ENCODE data around the gene TRIM8. TPM values are rescaled to one million over a fixed set of nuclear protein-coding genes. Genes with fewer than 3 reads are reported as not detected.

Gene TRIM8
- total RNA-seq, 2 experiments from 2014 or later, result 18.8 to 20.0 TPM

DNA sequence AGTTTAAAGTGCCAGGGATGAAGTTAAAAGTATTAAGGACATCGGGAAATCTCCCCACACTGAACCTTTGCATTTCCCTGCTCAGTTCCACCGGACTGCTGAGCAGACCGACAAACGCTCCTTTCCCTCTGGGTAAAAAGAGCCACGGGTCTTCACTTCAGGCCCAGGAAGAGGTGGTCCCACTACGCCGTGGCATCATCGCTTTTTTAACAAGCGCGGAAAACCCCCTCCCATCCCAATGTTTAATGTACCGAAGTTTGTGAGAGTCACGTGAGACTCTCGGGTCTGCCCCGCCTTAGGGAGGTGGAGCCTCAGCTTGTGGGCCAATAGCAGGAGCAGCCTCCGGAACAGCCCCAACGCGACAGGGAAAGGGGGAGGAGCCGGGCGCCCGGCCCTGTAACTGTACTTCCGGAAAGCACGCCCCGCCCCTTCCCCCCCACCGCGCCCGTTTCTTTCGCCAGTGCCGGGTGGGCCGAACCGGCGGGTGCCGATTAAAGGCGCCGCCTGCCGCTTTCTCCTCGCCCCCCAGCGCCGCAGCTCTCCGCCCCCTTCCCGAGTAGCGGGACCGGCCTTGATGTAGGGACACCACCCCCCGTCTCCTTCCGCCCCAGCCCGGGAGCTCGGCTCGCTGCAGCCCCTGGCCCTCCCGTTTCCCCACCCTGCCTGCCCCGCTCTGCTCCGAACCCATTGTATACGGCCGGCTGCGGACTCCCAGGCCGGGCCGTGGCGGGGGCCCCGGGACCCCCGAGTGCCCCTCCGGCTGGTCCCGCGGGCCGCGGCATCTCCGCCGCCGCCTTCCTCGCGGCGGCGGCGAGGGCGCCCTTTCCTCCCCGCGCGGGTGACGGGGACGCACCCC is 2.2 kb upstream of the TRIM8 start:
- H3K27me3 Mint-ChIP-seq (ENCODE audit: low read depth), result no peaks in the 10 kb centered on the region
- no peaks in the 10 kb centered on the region for H3K9me3 Mint-ChIP-seq
- peak overlapping the region; percentile 88 for H3K27ac Mint-ChIP-seq
- intact Hi-C loops (cut with micrococcal nuclease), result loop anchor here (1.0 to 10.0 kb wide), 12 partner anchors 9 to 1287 kb away; partner anchors contain the start of genes ARL3, BTRC, CNNM2 and CUEDC2
- CTCF ChIA-PET, result interaction anchor here (0.6 to 1.1 kb wide), 3 partner anchors 10 to 801 kb away, joined by 3 read pairs; no protein-coding TSS in a partner anchor
- H3K4me3 Mint-ChIP-seq, result peak overlapping the region; percentile 83
- DNase-seq, result peak; percentile 99
- H3K36me3 Mint-ChIP-seq (ENCODE audit: low read depth), result peaks cover 3% of the 10 kb centered on the region
- H3K4me1 Mint-ChIP-seq (ENCODE audit: low read depth), result peaks cover 18% of the 10 kb centered on the region

DNA sequence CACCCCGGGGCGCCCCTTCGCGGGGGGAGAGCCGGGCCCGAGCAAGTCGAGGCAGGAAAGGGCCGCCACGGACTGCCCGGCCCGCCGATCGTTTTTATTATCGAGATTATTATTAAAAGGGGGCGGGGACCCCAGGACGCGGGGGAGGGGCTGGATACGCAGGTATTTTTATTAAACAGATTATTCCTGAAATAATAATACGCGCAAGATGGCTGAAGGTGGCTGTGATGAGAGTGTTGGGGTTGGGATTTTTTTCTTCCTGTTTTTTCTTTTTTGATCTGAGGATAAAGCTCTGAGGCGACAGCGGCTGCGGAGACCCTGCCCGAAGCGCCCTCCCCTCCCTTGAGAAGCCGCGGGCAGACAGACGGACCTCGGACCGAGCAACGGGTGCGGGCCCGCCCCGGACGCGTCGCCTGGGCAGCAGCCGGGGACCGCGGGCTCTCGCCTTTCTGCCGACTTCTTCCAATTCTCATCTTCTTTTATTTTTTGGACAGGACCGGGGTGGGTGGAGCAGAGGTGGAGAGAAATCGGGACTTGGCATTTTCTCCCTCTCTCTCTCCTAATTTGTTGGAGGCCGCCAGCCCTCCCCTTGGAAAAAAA is 1.4 kb upstream of the TRIM8 start:
- no peaks in the 10 kb centered on the region for H3K9me3 Mint-ChIP-seq
- CTCF ChIA-PET, result interaction anchor here (0.6 to 1.1 kb wide), 2 partner anchors 11 to 801 kb away, joined by 3 read pairs; no protein-coding TSS in a partner anchor
- peak overlapping the region; percentile 93 for H3K27ac Mint-ChIP-seq
- peak; percentile 47 for DNase-seq
- H3K36me3 Mint-ChIP-seq (ENCODE audit: low read depth), result peaks cover 3% of the 10 kb centered on the region
- no peaks in the 10 kb centered on the region for H3K27me3 Mint-ChIP-seq (ENCODE audit: low read depth)
- intact Hi-C loops (cut with micrococcal nuclease), result loop anchor here (1.0 to 10.0 kb wide), 12 partner anchors 10 to 1288 kb away; partner anchors contain the start of genes ARL3, BTRC, CNNM2 and CUEDC2
- peak overlapping the region; percentile 83 for H3K4me3 Mint-ChIP-seq
- H3K4me1 Mint-ChIP-seq (ENCODE audit: low read depth), result peaks cover 25% of the 10 kb centered on the region

DNA sequence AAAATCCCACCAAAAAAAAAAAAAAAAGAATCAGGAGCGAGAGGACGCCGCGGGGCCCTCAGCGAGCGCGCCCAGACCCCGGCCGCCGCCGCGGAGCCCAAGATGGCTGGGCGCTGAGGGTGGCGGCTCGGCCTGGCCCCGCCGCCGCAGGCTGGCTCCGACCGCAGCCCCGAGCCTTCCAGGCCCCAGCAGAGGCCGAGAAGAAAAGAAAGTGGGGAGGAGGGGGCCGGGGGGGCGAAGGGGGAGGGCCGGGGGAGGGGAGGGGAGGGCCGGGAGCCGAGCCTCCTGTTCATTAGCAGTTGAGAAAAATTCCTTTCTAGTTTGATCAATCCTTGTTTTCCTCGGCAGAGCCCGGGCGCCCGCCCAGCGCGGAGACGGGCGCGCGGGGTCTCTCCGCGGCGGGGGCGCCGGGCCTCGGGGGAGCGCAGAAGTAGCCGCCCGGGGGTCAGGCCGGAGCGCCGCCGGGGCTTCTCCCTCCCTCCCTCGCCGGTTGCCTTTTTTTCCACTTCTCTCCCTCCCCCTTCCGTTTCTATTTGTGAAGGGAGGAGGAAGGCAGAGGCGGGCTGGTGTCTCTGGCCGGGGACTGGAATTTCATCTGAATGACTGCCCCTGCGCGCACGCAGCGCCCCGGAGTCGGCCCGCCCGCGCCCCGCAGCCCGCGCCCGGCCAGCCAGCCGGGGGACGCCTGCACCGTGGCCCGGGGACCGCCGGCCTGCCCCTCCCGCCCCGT is 778 bp upstream of the TRIM8 start:
- Mint-ChIP-seq H3K36me3 (ENCODE audit: low read depth) (peaks cover 3% of the 10 kb centered on the region), H3K9me3 (no peaks in the 10 kb centered on the region), H3K27ac (peak overlapping the region; percentile 93), H3K4me3 (peak overlapping the region; percentile 83), H3K4me1 (ENCODE audit: low read depth) (peaks cover 32% of the 10 kb centered on the region), H3K27me3 (ENCODE audit: low read depth) (no peaks in the 10 kb centered on the region)
- intact Hi-C loops (cut with micrococcal nuclease), result loop anchor here (2.0 to 10.0 kb wide), 5 partner anchors 159 to 1289 kb away; partner anchors contain the start of genes BTRC, CUEDC2, NT5C2 and TAF5
- CTCF ChIA-PET, result interaction anchor here (1.4 to 2.0 kb wide), 4 partner anchors 8 to 70 kb away, joined by 5 to 15 read pairs (median 5); partner anchors contain the start of genes ARL3 and SFXN2
- DNase-seq, result peak; percentile 46

DNA sequence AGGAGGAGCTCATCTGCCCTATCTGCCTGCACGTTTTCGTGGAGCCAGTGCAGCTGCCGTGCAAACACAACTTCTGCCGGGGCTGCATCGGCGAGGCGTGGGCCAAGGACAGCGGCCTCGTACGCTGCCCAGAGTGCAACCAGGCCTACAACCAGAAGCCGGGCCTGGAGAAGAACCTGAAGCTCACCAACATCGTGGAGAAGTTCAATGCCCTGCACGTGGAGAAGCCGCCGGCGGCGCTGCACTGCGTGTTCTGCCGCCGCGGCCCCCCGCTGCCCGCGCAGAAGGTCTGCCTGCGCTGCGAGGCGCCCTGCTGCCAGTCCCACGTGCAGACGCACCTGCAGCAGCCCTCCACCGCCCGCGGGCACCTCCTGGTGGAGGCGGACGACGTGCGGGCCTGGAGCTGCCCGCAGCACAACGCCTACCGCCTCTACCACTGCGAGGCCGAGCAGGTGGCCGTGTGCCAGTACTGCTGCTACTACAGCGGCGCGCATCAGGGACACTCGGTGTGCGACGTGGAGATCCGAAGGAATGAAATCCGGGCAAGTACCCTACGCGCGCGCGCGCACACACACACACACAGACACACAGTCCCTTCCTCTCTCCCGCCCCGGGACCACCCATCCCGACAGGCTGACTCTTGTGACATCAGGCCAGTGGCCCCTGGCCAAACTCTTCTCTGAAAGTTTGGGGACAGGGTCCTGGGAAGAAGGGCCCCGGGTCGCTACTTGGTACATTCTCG is 538 bp downstream of the TRIM8 start:
- H3K36me3 Mint-ChIP-seq (ENCODE audit: low read depth), result peaks cover 5% of the 10 kb centered on the region

DNA sequence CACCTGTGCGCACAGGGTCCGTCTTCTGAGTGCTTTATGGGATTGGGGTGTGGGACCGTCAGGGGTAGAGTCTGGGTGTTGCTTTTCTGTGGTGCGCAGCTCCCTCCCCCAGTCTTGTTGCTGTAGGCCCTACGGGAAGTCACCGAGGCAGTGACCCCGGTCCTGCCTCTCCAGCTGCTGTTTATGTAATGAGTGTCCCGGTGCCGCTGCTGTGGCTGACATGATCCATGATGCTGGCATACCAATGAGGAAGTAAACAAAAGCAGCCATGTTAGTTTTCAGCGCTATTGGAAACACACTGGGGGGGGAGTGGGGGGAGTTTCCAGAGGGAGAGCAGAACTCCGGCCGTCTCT is 1.1 kb downstream of the TRIM8 start:
- Mint-ChIP-seq H3K4me1 (ENCODE audit: low read depth) (peaks cover 46% of the 10 kb centered on the region), H3K4me3 (peak overlapping the region; percentile 96), H3K9me3 (no peaks in the 10 kb centered on the region), H3K27ac (peak overlapping the region; percentile 97), H3K36me3 (ENCODE audit: low read depth) (peaks cover 5% of the 10 kb centered on the region), H3K27me3 (ENCODE audit: low read depth) (no peaks in the 10 kb centered on the region)
- CTCF ChIA-PET, result interaction anchor here (0.7 to 3.0 kb wide), 6 partner anchors 10 to 68 kb away, joined by 3 to 15 read pairs (median 6); partner anchors contain the start of genes ARL3 and SFXN2
- intact Hi-C loops (cut with micrococcal nuclease), result loop anchor here (1.0 to 10.0 kb wide), 7 partner anchors 30 to 1291 kb away; partner anchors contain the start of genes BTRC, C10orf95, NT5C2 and TAF5
- DNase-seq, result peak; percentile 69

More for the DNA sequence above, 538 bp downstream of the TRIM8 start:
- Mint-ChIP-seq H3K9me3 (no peaks in the 10 kb centered on the region), H3K27me3 (ENCODE audit: low read depth) (no peaks in the 10 kb centered on the region), H3K27ac (peak overlapping the region; percentile 97), H3K4me3 (peak overlapping the region; percentile 96), H3K4me1 (ENCODE audit: low read depth) (peaks cover 43% of the 10 kb centered on the region)
- intact Hi-C loops (cut with micrococcal nuclease), result loop anchor here (1.0 to 10.0 kb wide), 7 partner anchors 30 to 1290 kb away; partner anchors contain the start of genes BTRC, C10orf95, NT5C2 and TAF5
- peak; percentile 87 for DNase-seq
- CTCF ChIA-PET, result interaction anchor here (0.7 to 3.0 kb wide), 10 partner anchors 9 to 69 kb away, joined by 3 to 15 read pairs (median 5); partner anchors contain the start of genes ARL3 and SFXN2

DNA sequence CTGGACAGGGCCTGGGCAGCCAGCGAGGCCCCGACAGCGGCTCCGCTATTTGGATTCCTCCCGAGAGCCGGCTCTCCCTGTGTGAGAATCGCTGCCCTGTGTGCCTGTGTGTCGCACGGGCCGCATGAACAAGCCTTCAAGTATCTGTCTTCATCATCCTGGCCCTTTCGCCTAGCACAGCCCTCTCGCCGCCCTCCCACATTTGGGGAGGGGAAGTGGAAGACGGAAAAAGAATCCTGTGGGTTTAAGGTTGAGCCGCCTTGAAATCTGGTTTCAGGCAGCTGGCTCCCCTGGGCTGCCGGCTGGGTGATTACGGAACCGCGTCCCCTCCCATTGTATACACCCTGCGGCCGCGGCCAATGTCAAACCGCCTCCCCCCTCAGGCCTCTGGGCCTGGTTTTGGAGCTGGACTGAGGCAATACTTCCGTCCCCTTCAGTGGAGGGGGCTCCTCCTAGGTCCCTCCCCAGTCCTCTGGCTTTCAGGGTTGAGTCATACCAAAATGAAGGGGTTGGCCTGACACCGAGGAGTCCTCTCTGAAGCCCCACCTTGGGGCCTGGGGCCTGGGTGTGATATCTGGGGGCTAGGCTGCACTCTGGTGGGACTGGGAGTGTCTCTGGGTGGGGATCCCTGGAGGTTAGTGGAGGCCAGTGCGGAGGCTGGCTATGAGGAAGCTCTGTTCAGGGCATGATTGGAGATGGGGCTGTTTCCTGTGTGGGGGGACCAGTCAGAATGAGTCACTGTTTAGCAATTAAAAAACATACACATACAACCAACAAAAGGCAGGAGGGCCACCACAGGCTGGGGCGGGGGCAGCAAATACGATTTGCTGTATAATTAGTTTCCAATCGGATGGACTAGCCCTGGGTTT is 1.7 kb downstream of the TRIM8 start:
- Mint-ChIP-seq H3K4me1 (ENCODE audit: low read depth) (peaks cover 52% of the 10 kb centered on the region), H3K9me3 (no peaks in the 10 kb centered on the region), H3K27ac (peak overlapping the region; percentile 97), H3K36me3 (ENCODE audit: low read depth) (peaks cover 5% of the 10 kb centered on the region), H3K4me3 (peak overlapping the region; percentile 96), H3K27me3 (ENCODE audit: low read depth) (no peaks in the 10 kb centered on the region)
- DNase-seq, result peak; percentile 84
- intact Hi-C loops (cut with micrococcal nuclease), result loop anchor here (1.0 to 10.0 kb wide), 13 partner anchors 15 to 1291 kb away; partner anchors contain the start of genes ACTR1A, ARL3, BTRC and C10orf95
- CTCF ChIA-PET, result interaction anchor here (0.7 to 3.0 kb wide), 6 partner anchors 9 to 31 kb away, joined by 3 to 10 read pairs (median 4); no protein-coding TSS in a partner anchor

DNA sequence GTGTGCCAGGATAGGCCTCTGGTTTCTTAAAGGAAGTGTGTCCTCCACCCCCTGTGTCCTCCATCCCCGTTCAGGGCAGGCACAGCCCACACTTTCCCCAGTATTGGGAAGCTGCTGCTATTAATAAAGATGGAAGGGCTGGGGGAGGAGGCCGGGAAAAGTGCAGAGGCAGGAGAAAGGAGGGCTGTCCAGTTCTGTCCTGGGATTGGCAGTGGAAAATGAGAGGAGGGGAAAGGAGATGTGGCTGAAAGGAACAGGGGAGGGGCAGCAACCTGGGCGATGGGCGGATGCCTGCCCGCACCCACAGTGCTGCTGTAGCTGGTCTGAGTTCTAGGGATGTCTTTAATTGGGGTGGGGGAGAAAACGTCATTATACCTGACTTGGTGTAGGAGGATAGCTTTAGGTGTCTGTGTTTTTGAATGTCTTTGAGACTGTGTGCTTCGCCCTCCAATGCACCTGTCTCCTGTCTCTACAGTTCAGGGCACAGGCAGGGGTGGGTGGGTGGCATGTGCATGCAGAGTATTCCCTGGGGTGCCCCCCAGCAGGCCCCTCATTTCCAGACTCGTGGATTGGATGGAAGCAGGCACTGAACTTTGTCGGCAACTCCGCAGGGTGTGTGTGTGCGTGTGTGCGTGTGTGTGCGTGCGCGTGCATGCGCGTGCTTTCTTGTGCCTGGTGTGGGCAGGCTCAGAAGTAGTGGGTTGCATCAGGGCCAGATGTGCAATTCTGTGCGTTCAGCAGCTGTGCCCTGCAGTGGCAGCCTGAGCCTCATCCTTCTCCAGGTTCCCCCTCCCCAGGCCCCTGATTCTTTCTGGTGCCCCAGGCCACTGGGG is 2.5 kb downstream of the TRIM8 start:
- Mint-ChIP-seq H3K36me3 (ENCODE audit: low read depth) (peaks cover 5% of the 10 kb centered on the region), H3K4me1 (ENCODE audit: low read depth) (peaks cover 55% of the 10 kb centered on the region), H3K9me3 (no peaks in the 10 kb centered on the region)

DNA sequence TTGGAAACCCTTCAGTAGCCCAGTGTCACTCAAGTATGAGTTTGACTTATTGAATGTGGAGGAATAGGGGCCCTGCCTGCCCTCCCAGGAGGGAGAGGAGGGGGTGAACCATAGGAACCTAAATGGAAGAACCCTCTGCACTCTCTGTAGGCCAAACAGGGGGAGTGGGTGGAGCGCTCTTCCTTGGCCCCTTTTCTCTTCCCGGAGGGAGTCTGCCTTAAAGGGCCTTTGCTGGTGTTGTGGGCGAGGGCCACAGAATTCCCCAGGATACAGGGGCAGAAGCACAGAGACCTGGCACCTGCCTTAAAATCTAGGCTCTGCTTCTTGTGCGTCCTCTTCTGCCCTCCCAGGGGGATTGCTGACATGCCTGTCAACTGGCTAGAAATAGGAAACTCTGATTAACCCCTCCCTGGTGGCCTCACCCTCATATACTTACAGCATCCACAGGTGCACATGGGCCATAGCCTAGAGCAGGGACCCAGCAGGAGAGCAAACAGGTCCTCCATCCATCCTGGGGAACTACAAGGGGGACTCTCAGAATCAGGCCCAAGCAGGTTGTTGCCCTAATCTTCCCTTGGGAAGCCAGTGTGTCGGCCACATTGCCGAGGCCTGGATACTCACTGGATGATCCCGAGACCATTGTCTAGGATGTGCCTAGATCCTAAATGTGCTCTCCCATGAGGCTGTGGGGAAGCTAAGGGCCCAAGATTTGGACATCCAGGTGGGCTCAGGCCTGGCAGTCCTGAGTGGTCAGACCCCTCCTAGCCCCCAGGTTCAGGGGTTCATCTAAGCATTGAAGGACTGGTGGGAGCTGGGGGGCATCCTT is 3.4 kb downstream of the TRIM8 start:
- Mint-ChIP-seq H3K9me3 (no peaks in the 10 kb centered on the region), H3K27ac (peak overlapping the region; percentile 22), H3K36me3 (ENCODE audit: low read depth) (peaks cover 5% of the 10 kb centered on the region), H3K4me1 (ENCODE audit: low read depth) (peaks cover 62% of the 10 kb centered on the region), H3K27me3 (ENCODE audit: low read depth) (no peaks in the 10 kb centered on the region), H3K4me3 (peak overlapping the region; percentile 96)
- intact Hi-C loops (cut with micrococcal nuclease), result loop anchor here (5.0 to 10.0 kb wide), 5 partner anchors 195 to 1293 kb away; partner anchors contain the start of genes BTRC, C10orf95, NT5C2 and TAF5
- DNase-seq, result no peak
- CTCF ChIA-PET, result interaction anchor here (0.6 to 1.3 kb wide), 2 partner anchors 14 to 254 kb away, joined by 3 to 4 read pairs; no protein-coding TSS in a partner anchor

More for the DNA sequence above, 2.5 kb downstream of the TRIM8 start:
- no peaks in the 10 kb centered on the region for H3K27me3 Mint-ChIP-seq (ENCODE audit: low read depth)
- DNase-seq, result peak; percentile 63
- peak overlapping the region; percentile 97 for H3K27ac Mint-ChIP-seq
- H3K4me3 Mint-ChIP-seq, result peak overlapping the region; percentile 96
- CTCF ChIA-PET, result interaction anchor here (0.5 to 3.0 kb wide), 7 partner anchors 9 to 255 kb away, joined by 3 to 10 read pairs (median 3); no protein-coding TSS in a partner anchor
- intact Hi-C loops (cut with micrococcal nuclease), result loop anchor here (1.0 to 10.0 kb wide), 11 partner anchors 14 to 1292 kb away; partner anchors contain the start of genes ACTR1A, ARL3, BTRC and C10orf95

All from activated naive CD4-positive, alpha-beta T cell treated with anti-CD3 and anti-CD28 coated beads for 36 hours (primary cell).